MM.1S (cell line): ENCODE data around the gene CSF2RB.

Experiments used
- EZH2 ChIP-seq: fragments of 300-600 bp; sonication (generic); optimal IDR thresholded peaks from 2 replicates; pipeline ENCODE3; 2017; ENCODE audit warnings: low read depth, mild to moderate bottlenecking, antibody characterized with exemption, low read length, mixed read lengths
- EZH2phosphoT487 ChIP-seq: fragments of 300-600 bp; sonication (generic); IDR thresholded peaks from 2 replicates; pipeline ENCODE4 v1.6.1; 2018; ENCODE audit warnings: antibody characterized with exemption, low read length
- TF ChIP-seq, protein P1 (sequence below): fragments of 300-600 bp; sonication (generic); IDR thresholded peaks from 2 replicates; pipeline ENCODE4 v1.5.1; 2016; ENCODE audit warnings: antibody characterized with exemption, low read length, mixed read lengths

- TF ChIP-seq, protein P1, sequence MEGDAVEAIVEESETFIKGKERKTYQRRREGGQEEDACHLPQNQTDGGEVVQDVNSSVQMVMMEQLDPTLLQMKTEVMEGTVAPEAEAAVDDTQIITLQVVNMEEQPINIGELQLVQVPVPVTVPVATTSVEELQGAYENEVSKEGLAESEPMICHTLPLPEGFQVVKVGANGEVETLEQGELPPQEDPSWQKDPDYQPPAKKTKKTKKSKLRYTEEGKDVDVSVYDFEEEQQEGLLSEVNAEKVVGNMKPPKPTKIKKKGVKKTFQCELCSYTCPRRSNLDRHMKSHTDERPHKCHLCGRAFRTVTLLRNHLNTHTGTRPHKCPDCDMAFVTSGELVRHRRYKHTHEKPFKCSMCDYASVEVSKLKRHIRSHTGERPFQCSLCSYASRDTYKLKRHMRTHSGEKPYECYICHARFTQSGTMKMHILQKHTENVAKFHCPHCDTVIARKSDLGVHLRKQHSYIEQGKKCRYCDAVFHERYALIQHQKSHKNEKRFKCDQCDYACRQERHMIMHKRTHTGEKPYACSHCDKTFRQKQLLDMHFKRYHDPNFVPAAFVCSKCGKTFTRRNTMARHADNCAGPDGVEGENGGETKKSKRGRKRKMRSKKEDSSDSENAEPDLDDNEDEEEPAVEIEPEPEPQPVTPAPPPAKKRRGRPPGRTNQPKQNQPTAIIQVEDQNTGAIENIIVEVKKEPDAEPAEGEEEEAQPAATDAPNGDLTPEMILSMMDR, result no peak
- TF ChIP-seq EZH2, result no peak
- no peak for TF ChIP-seq EZH2phosphoT487
Measured at GRCh38 chr22:36910461-36910860, 3.0 kb upstream of the CSF2RB start.
